GM21381 (cell line): ENCODE measurements around the gene SH3GL3.

ENCODE experiments used
- ATAC-seq: cut with Tn5 transposase; IDR thresholded peaks from one replicate; pipeline ENCODE4 v1.9.1; 2021; ENCODE audit warnings: mild to moderate bottlenecking, moderate library complexity; ENCODE audit not compliant: unreplicated experiment

Gene SH3GL3

GRCh38 chr15:83446904-83447709, at the start of gene SH3GL3:
TSS of gene SH3GL3 (plus strand) at chr15:83447341. CDS start at chr15:83447534, 193 bp downstream.
- ATAC-seq = no peak

- ATAC-seq = no peak
Observed at GRCh38 chr15:83398626-83399025, 48.5 kb upstream of the SH3GL3 start.

- ATAC-seq = no peak
Observed at GRCh38 chr15:83404121-83404520, 43.0 kb upstream of the SH3GL3 start.

GRCh38 chr15:83410532-83410931, 36.6 kb upstream of the SH3GL3 start:
- ATAC-seq = no peak

- ATAC-seq = no peak
Observed at GRCh38 chr15:83413054-83413719, 34.0 kb upstream of the SH3GL3 start.

- no peak for ATAC-seq
Observed at GRCh38 chr15:83422081-83422480, 25.1 kb upstream of the SH3GL3 start.

- no peak for ATAC-seq
Observed at GRCh38 chr15:83422541-83422940, 24.6 kb upstream of the SH3GL3 start.

- ATAC-seq = no peak
Observed at GRCh38 chr15:83424101-83424500, 23.0 kb upstream of the SH3GL3 start.

- ATAC-seq = no peak
Observed at GRCh38 chr15:83430441-83430840, 16.7 kb upstream of the SH3GL3 start.

GRCh38 chr15:83431521-83431920, 15.6 kb upstream of the SH3GL3 start:
- no peak for ATAC-seq

GRCh38 chr15:83435202-83435601, 11.9 kb upstream of the SH3GL3 start:
- ATAC-seq = no peak

- no peak for ATAC-seq
Observed at GRCh38 chr15:83435782-83436181, 11.4 kb upstream of the SH3GL3 start.

- no peak for ATAC-seq
Observed at GRCh38 chr15:83436513-83437158, 10.5 kb upstream of the SH3GL3 start.

- ATAC-seq = no peak
Observed at GRCh38 chr15:83443076-83443847, 3.9 kb upstream of the SH3GL3 start.

GRCh38 chr15:83444936-83445335, 2.2 kb upstream of the SH3GL3 start:
- no peak for ATAC-seq

- ATAC-seq = no peak
Observed at GRCh38 chr15:83445643-83446042, 1.5 kb upstream of the SH3GL3 start.

GRCh38 chr15:83446417-83446816, 724 bp upstream of the SH3GL3 start:
- no peak for ATAC-seq

- ATAC-seq = no peak
Observed at GRCh38 chr15:83449250-83449671, 2.1 kb downstream of the SH3GL3 start.

GRCh38 chr15:83449937-83450506, 2.9 kb downstream of the SH3GL3 start:
- ATAC-seq = no peak

- no peak for ATAC-seq
Observed at GRCh38 chr15:83457149-83457548, 10.0 kb downstream of the SH3GL3 start.

GRCh38 chr15:83458381-83458780, 11.2 kb downstream of the SH3GL3 start:
- no peak for ATAC-seq
